Activated CD8-positive, alpha-beta T cell treated with anti-CD3 and anti-CD28 coated beads, Interleukin-2, amount 10 ng/mL, durations not matched to agents 7 days and 5 days (primary cell): ENCODE measurements around the gene TRIM24. TPM values are rescaled to one million over a fixed set of nuclear protein-coding genes. Genes with fewer than 3 reads are reported as not detected.
"Not testable (repeated sequence)": the region's sequence is repeated elsewhere in the genome, so short reads cannot be mapped to it uniquely, and the experiment has no call there.

Source experiments
- ATAC-seq: fragments of 150-1000 bp; cut with Tn5 transposase; one replicate; pipeline ENCODE4 v1.10.0; 2021; ENCODE audit warnings: moderate library complexity
- CTCF ChIA-PET: fragments of 350-600 bp; sonication (Branson Sonifier 250); formaldehyde crosslinking; loops from one replicate; lab custom pipeline; 2021; ENCODE audit warnings: antibody characterized with exemption; lab: Charles Lee
- POLR2A ChIA-PET: fragments of 350-600 bp; sonication (Branson Sonifier 250); formaldehyde crosslinking; loops from one replicate; lab custom pipeline; 2021; ENCODE audit warnings: antibody characterized with exemption; lab: Charles Lee
- DNase-seq: peaks from one replicate; pipeline ENCODE4 v3.0.0-alpha.2; 2020
- H3K27ac Mint-ChIP-seq: one replicate; pipeline ENCODE4 v1.8.0; 2021; ENCODE audit warnings: mild to moderate bottlenecking, mixed read lengths
- H3K27me3 Mint-ChIP-seq: one replicate; pipeline ENCODE4 v1.8.0; 2021; ENCODE audit warnings: low read depth, mixed read lengths
- H3K36me3 Mint-ChIP-seq: one replicate; pipeline ENCODE4 v1.8.0; 2021; ENCODE audit warnings: low read depth, mixed read lengths
- H3K4me1 Mint-ChIP-seq: one replicate; pipeline ENCODE4 v1.8.0; 2021; ENCODE audit warnings: low read depth, mixed read lengths
- H3K4me3 Mint-ChIP-seq: one replicate; pipeline ENCODE4 v1.8.0; 2021; ENCODE audit warnings: mild to moderate bottlenecking, mixed read lengths
- H3K9me3 Mint-ChIP-seq: one replicate; pipeline ENCODE4 v1.8.0; 2022; ENCODE audit warnings: mixed read lengths; ENCODE audit not compliant: insufficient read depth
- total RNA-seq, 2 experiments: library from RNA; stranded (reverse); gene quantifications; one replicate each; pipeline ENCODE4 v1.2.3, GENCODE V29; 2021

The TRIM24 gene
- total RNA-seq, 2 experiments from 2014 or later = 26.1 to 26.2 TPM

GRCh38 chr7:138521837-138522461, 61.9 kb downstream of the TRIM24 start:
- no peak for DNase-seq
- H3K4me1 Mint-ChIP-seq = no peaks in the 10 kb centered on the region
- no peak for ATAC-seq
- CTCF ChIA-PET = no interaction called here
- peaks cover 73% of the 10 kb centered on the region for H3K36me3 Mint-ChIP-seq
- peaks cover 18% of the 10 kb centered on the region for H3K9me3 Mint-ChIP-seq
- POLR2A ChIA-PET = no interaction called here
- H3K4me3 Mint-ChIP-seq = no peak overlapping the region
- no peak overlapping the region for H3K27ac Mint-ChIP-seq
- no peaks in the 10 kb centered on the region for H3K27me3 Mint-ChIP-seq

GRCh38 chr7:138524259-138524658, 64.2 kb downstream of the TRIM24 start:
- peaks cover 31% of the 10 kb centered on the region for H3K9me3 Mint-ChIP-seq
- POLR2A ChIA-PET = no interaction called here
- H3K4me3 Mint-ChIP-seq = no peak overlapping the region
- peaks cover 75% of the 10 kb centered on the region for H3K36me3 Mint-ChIP-seq
- ATAC-seq = no peak
- CTCF ChIA-PET = no interaction called here
- no peaks in the 10 kb centered on the region for H3K4me1 Mint-ChIP-seq
- H3K27ac Mint-ChIP-seq = no peak overlapping the region
- no peak for DNase-seq
- H3K27me3 Mint-ChIP-seq = no peaks in the 10 kb centered on the region

- ChIA-PET POLR2A (no interaction called here), CTCF (interaction anchor here (1.5 kb wide), 1 partner anchor 11 kb away, joined by 4 read pairs; no protein-coding TSS in a partner anchor)
- no peak overlapping the region for H3K4me3 Mint-ChIP-seq
- H3K4me1 Mint-ChIP-seq = no peaks in the 10 kb centered on the region
- ATAC-seq (no peak), DNase-seq (no peak)
- no peak overlapping the region for H3K27ac Mint-ChIP-seq
- H3K9me3 Mint-ChIP-seq = peaks cover 37% of the 10 kb centered on the region
- no peaks in the 10 kb centered on the region for H3K27me3 Mint-ChIP-seq
- H3K36me3 Mint-ChIP-seq = peaks cover 72% of the 10 kb centered on the region
Measured at GRCh38 chr7:138525757-138526156, 65.7 kb downstream of the TRIM24 start.

- Mint-ChIP-seq H3K27ac (no peak overlapping the region), H3K4me1 (no peaks in the 10 kb centered on the region), H3K4me3 (no peak overlapping the region), H3K36me3 (peaks cover 72% of the 10 kb centered on the region), H3K27me3 (no peaks in the 10 kb centered on the region), H3K9me3 (peaks cover 38% of the 10 kb centered on the region)
- no peak for DNase-seq
- CTCF ChIA-PET = interaction anchor here (1.2 kb wide), 1 partner anchor 211 kb away, joined by 6 read pairs; no protein-coding TSS in a partner anchor
- ATAC-seq = no peak
- POLR2A ChIA-PET = no interaction called here
Measured at GRCh38 chr7:138527746-138528223, 67.7 kb downstream of the TRIM24 start.

- peaks cover 82% of the 10 kb centered on the region for H3K36me3 Mint-ChIP-seq
- H3K27ac Mint-ChIP-seq, H3K4me1 Mint-ChIP-seq, H3K9me3 Mint-ChIP-seq, ATAC-seq, H3K27me3 Mint-ChIP-seq, POLR2A ChIA-PET, DNase-seq, H3K4me3 Mint-ChIP-seq, CTCF ChIA-PET: not testable (repeated sequence)
Measured at GRCh38 chr7:138536833-138537232, 76.8 kb downstream of the TRIM24 start.

- no peak for ATAC-seq
- no peaks in the 10 kb centered on the region for H3K27me3 Mint-ChIP-seq
- no peak overlapping the region for H3K27ac Mint-ChIP-seq
- ChIA-PET POLR2A (no interaction called here), CTCF (no interaction called here)
- no peak overlapping the region for H3K4me3 Mint-ChIP-seq
- H3K4me1 Mint-ChIP-seq = peaks cover 11% of the 10 kb centered on the region
- no peak for DNase-seq
- peaks cover 80% of the 10 kb centered on the region for H3K36me3 Mint-ChIP-seq
- no peaks in the 10 kb centered on the region for H3K9me3 Mint-ChIP-seq
Measured at GRCh38 chr7:138538518-138538917, 78.5 kb downstream of the TRIM24 start.

- no peaks in the 10 kb centered on the region for H3K9me3 Mint-ChIP-seq
- H3K4me1 Mint-ChIP-seq = peaks cover 11% of the 10 kb centered on the region
- no peak overlapping the region for H3K27ac Mint-ChIP-seq
- no peaks in the 10 kb centered on the region for H3K27me3 Mint-ChIP-seq
- no peak overlapping the region for H3K4me3 Mint-ChIP-seq
- ChIA-PET POLR2A (no interaction called here), CTCF (no interaction called here)
- ATAC-seq (no peak), DNase-seq (no peak)
- H3K36me3 Mint-ChIP-seq = peaks cover 79% of the 10 kb centered on the region
Measured at GRCh38 chr7:138538997-138539644, 79.1 kb downstream of the TRIM24 start.

GRCh38 chr7:138542183-138542582, 82.1 kb downstream of the TRIM24 start:
- no peak for ATAC-seq

GRCh38 chr7:138543739-138544138, 83.7 kb downstream of the TRIM24 start:
- Mint-ChIP-seq H3K4me1 (peaks cover 11% of the 10 kb centered on the region), H3K27me3 (no peaks in the 10 kb centered on the region), H3K36me3 (peaks cover 75% of the 10 kb centered on the region), H3K9me3 (no peaks in the 10 kb centered on the region), H3K4me3 (no peak overlapping the region), H3K27ac (no peak overlapping the region)
- ChIA-PET CTCF (no interaction called here), POLR2A (no interaction called here)
- no peak for ATAC-seq
- no peak for DNase-seq

More at GRCh38 chr7:138542183-138542582, 82.1 kb downstream of the TRIM24 start:
- Mint-ChIP-seq H3K27me3 (no peaks in the 10 kb centered on the region), H3K9me3 (no peaks in the 10 kb centered on the region), H3K36me3 (peaks cover 79% of the 10 kb centered on the region), H3K27ac (no peak overlapping the region), H3K4me3 (no peak overlapping the region), H3K4me1 (peaks cover 11% of the 10 kb centered on the region)
- ChIA-PET CTCF (no interaction called here), POLR2A (no interaction called here)
- no peak for DNase-seq

GRCh38 chr7:138545123-138545522, 85.1 kb downstream of the TRIM24 start:
- peaks cover 75% of the 10 kb centered on the region for H3K36me3 Mint-ChIP-seq
- ChIA-PET POLR2A (no interaction called here), CTCF (no interaction called here)
- no peaks in the 10 kb centered on the region for H3K27me3 Mint-ChIP-seq
- no peak overlapping the region for H3K27ac Mint-ChIP-seq
- ATAC-seq (no peak), DNase-seq (no peak)
- H3K9me3 Mint-ChIP-seq = no peaks in the 10 kb centered on the region
- peaks cover 11% of the 10 kb centered on the region for H3K4me1 Mint-ChIP-seq
- H3K4me3 Mint-ChIP-seq = no peak overlapping the region

GRCh38 chr7:138546064-138546619, 86.1 kb downstream of the TRIM24 start:
- Mint-ChIP-seq H3K4me3 (no peak overlapping the region), H3K27me3 (no peaks in the 10 kb centered on the region)
- no peak for ATAC-seq

GRCh38 chr7:138546829-138547228, 86.8 kb downstream of the TRIM24 start:
- H3K27ac Mint-ChIP-seq = no peak overlapping the region
- ChIA-PET CTCF (no interaction called here), POLR2A (no interaction called here)
- ATAC-seq (no peak), DNase-seq (no peak)
- no peaks in the 10 kb centered on the region for H3K9me3 Mint-ChIP-seq
- H3K36me3 Mint-ChIP-seq = peaks cover 72% of the 10 kb centered on the region
- no peak overlapping the region for H3K4me3 Mint-ChIP-seq
- no peaks in the 10 kb centered on the region for H3K27me3 Mint-ChIP-seq
- peaks cover 7% of the 10 kb centered on the region for H3K4me1 Mint-ChIP-seq

More at GRCh38 chr7:138546064-138546619, 86.1 kb downstream of the TRIM24 start:
- H3K27ac Mint-ChIP-seq = no peak overlapping the region
- no peaks in the 10 kb centered on the region for H3K9me3 Mint-ChIP-seq
- peaks cover 11% of the 10 kb centered on the region for H3K4me1 Mint-ChIP-seq
- peaks cover 77% of the 10 kb centered on the region for H3K36me3 Mint-ChIP-seq
- DNase-seq = no peak
- ChIA-PET CTCF (no interaction called here), POLR2A (no interaction called here)
